GM12878 (cell line): ENCODE data around the gene ANKRD6. TPM values are rescaled to one million over a fixed set of nuclear protein-coding genes. Genes with fewer than 3 reads are reported as not detected.

Experiments used
- ATAC-seq: fragments of 200-7000 bp; cut with Tn5 transposase; 3 replicates; pipeline ENCODE4 v1.9.1; 2020; ENCODE audit warnings: mild to moderate bottlenecking, moderate library complexity
- BruUV-seq: library from RNA; stranded (reverse); fragments of 400-500 nt; replicated peaks from 2 replicates; lab custom pipeline; 2021; lab: Mats Ljungman, UMichigan
- CTCF ChIA-PET: fragments of 300-600 bp; sonication (Branson Sonifier 250); formaldehyde crosslinking; extraction: SDS; loops from one replicate; lab custom pipeline; 2021; ENCODE audit warnings: inconsistent platforms; lab: Yijun Ruan, JAX
- POLR2A ChIA-PET: fragments of 350-600 bp; formaldehyde crosslinking; extraction: SDS; loops from one replicate; lab custom pipeline; 2021; ENCODE audit warnings: inconsistent platforms; lab: Charles Lee
- RAD21 ChIA-PET: fragments of 300-600 bp; sonication (Branson Sonifier 250); formaldehyde crosslinking; loops from one replicate; lab custom pipeline; 2023; ENCODE audit warnings: antibody characterized with exemption; ENCODE audit not compliant: unreplicated experiment; lab: Charles Lee
- SMC1A ChIA-PET: fragments of 300-600 bp; sonication (Branson Sonifier 250); formaldehyde crosslinking; loops from one replicate; lab custom pipeline; 2023; ENCODE audit not compliant: unreplicated experiment, uncharacterized antibody; lab: Charles Lee
- DNase-seq: peaks from one replicate; pipeline ENCODE4 v3.0.0-alpha.2; 2011; ENCODE audit warnings: low read depth, low spot score
- FAIRE-seq: peaks from 3 replicates; lab custom pipeline; 2011; peaks lifted over from hg19 to GRCh38; lab: Jason Lieb, UNC
- H2AFZ ChIP-seq: 2 replicates; pipeline ENCODE4 v1.6.0; 2011; ENCODE audit warnings: low read depth, low read length, control low read depth; ENCODE audit not compliant: control insufficient read depth
- H3K27ac ChIP-seq: 2 replicates; pipeline ENCODE4 v1.5.1; 2011; ENCODE audit warnings: control low read depth; ENCODE audit not compliant: control insufficient read depth, insufficient read depth
- H3K27me3 ChIP-seq, 2 experiments: replicated peaks in 1 of 2; 2 replicates each; pipeline versions ENCODE4 v1.6.0 to v1.6.1; 2011; ENCODE audit warnings: low read length in 1 of 2; ENCODE audit not compliant: control insufficient read depth in 2 of 2, insufficient read depth in 2 of 2
- H3K36me3 ChIP-seq, 2 experiments: 2 replicates each; pipeline ENCODE4 v1.5.1; 2011; ENCODE audit warnings: low read length in 1 of 2; ENCODE audit not compliant: control insufficient read depth in 2 of 2, insufficient read depth in 2 of 2
- H3K4me1 ChIP-seq: 2 replicates; pipeline ENCODE4 v1.6.1; 2011; ENCODE audit warnings: mild to moderate bottlenecking, low read length, moderate library complexity, mixed read lengths; ENCODE audit not compliant: control insufficient read depth, insufficient read depth
- H3K4me2 ChIP-seq: 2 replicates; pipeline ENCODE4 v1.6.0; 2011; ENCODE audit warnings: control low read depth; ENCODE audit not compliant: control insufficient read depth, insufficient read depth
- H3K4me3 ChIP-seq: fragments of 200-600 bp; sonication (generic); 2 replicates; pipeline ENCODE4 v1.5.1; 2016
- H3K79me2 ChIP-seq: 2 replicates; pipeline ENCODE4 v1.6.0; 2011; ENCODE audit warnings: low read length; ENCODE audit not compliant: control insufficient read depth, insufficient read depth
- H3K9ac ChIP-seq: 2 replicates; pipeline ENCODE4 v1.8.0; 2011; ENCODE audit warnings: low read length, control low read depth, mixed read lengths; ENCODE audit not compliant: control insufficient read depth, insufficient read depth
- H3K9me3 ChIP-seq: replicated peaks from 3 replicates; pipeline ENCODE4 v1.5.1; 2011; ENCODE audit warnings: mild to moderate bottlenecking, low read length; ENCODE audit not compliant: control insufficient read depth, insufficient read depth
- H4K20me1 ChIP-seq: 2 replicates; pipeline ENCODE4 v1.6.0; 2011; ENCODE audit not compliant: control insufficient read depth, insufficient read depth
- BHLHE40 ChIP-seq, 2 experiments: fragments of 450-650 bp in 1 of 2; IDR thresholded peaks; 2 replicates each; pipeline ENCODE4 v1.6.1; 2011 to 2017; ENCODE audit warnings: low read depth in 2 of 2, borderline replicate concordance in 1 of 2, improper control_type of control experiment in 1 of 2, low read length in 1 of 2, mild to moderate bottlenecking in 1 of 2
- CBX5 ChIP-seq: sonication (generic); IDR thresholded peaks from 2 replicates; pipeline ENCODE4 v1.6.1; 2016; ENCODE audit warnings: low read depth, moderate library complexity, mild to moderate bottlenecking, inconsistent platforms
- CEBPB ChIP-seq, 2 experiments: fragments of 150-350 bp in 1 of 2; IDR thresholded peaks; 2 replicates each; pipeline ENCODE4 v1.6.1; 2012 to 2014; ENCODE audit warnings: low read depth in 2 of 2, low read length in 2 of 2, borderline replicate concordance in 1 of 2, inconsistent platforms in 1 of 2
- CREB1 ChIP-seq: IDR thresholded peaks from 2 replicates; pipeline ENCODE4 v1.6.1; 2012; ENCODE audit warnings: low read depth, mild to moderate bottlenecking, inconsistent platforms
- ETV6 ChIP-seq, 2 experiments: fragments of 450-650 bp in 1 of 2; IDR thresholded peaks in 1 of 2; conservative IDR thresholded peaks in 1 of 2; 2 replicates each; pipeline ENCODE4 v1.6.1; 2014; ENCODE audit warnings: antibody characterized with exemption in 1 of 2, borderline replicate concordance in 1 of 2, low read depth in 1 of 2, mild to moderate bottlenecking in 1 of 2, moderate library complexity in 1 of 2
- MEF2A ChIP-seq: IDR thresholded peaks from 2 replicates; pipeline ENCODE4 v1.6.1; 2011; ENCODE audit warnings: low read depth, mild to moderate bottlenecking, low read length, moderate library complexity; ENCODE audit not compliant: insufficient read depth
- NR2C1 ChIP-seq: fragments of 450-650 bp; IDR thresholded peaks from 2 replicates; pipeline ENCODE4 v1.6.1; 2017; ENCODE audit warnings: antibody characterized with exemption, mild to moderate bottlenecking, moderate library complexity
- PML ChIP-seq: IDR thresholded peaks from 2 replicates; pipeline ENCODE4 v1.6.1; 2012; ENCODE audit warnings: low read length, inconsistent platforms
- PRDM15 ChIP-seq: fragments of 450-650 bp; formaldehyde crosslinking; IDR thresholded peaks from 2 replicates; pipeline ENCODE4 v1.4.0; 2020; ENCODE audit warnings: mild to moderate bottlenecking, moderate library complexity
- STAT3 ChIP-seq: IDR thresholded peaks from 2 replicates; pipeline ENCODE4 v1.6.1; 2011; ENCODE audit warnings: low read depth, low read length, improper control_type of control experiment
- USF1 ChIP-seq: IDR thresholded peaks from 2 replicates; pipeline ENCODE4 v1.6.1; 2011; ENCODE audit warnings: borderline replicate concordance, low read depth, mild to moderate bottlenecking, moderate library complexity, mixed read lengths, low read length; ENCODE audit not compliant: insufficient read depth; ENCODE audit errors: extremely low read length
- ZBTB40 ChIP-seq: fragments of 450-650 bp; IDR thresholded peaks from 2 replicates; pipeline ENCODE4 v1.6.1; 2016; ENCODE audit warnings: mild to moderate bottlenecking, moderate library complexity, borderline replicate concordance
- WGBS: methylation state at CpG from one replicate; pipeline ENCODE4 v1.1.6; 2016; ENCODE audit warnings: low lambda C conversion rate; ENCODE audit not compliant: insufficient replicate concordance, insufficient coverage; ENCODE audit errors: missing lambda C conversion rate; 5-methylcytosine and 5-hydroxymethylcytosine counted together
- in situ Hi-C: fragments of 300-500 bp; cut with MboI; formaldehyde crosslinking; loops from 9 replicates; pipeline ENCODE4 v1.14.3; 2018; ENCODE audit warnings: mixed read lengths
- intact Hi-C: fragments of 100-400 bp; cut with micrococcal nuclease; formaldehyde crosslinking; loops from one replicate; pipeline ENCODE4 v1.14.2; 2022; ENCODE audit not compliant: unreplicated experiment
- polyA plus RNA-seq, 11 experiments: library from polyadenylated mRNA; depleted of rRNA in 4 of 11; unstranded in 6 of 11; stranded (reverse) in 5 of 11; fragments of >200 nt; fragmentation: Nextera tagmentation in 4 of 11; fragmentation: Illumina TruSeq in 1 of 11; extraction: Ambion mirVana in 4 of 11; extraction: Trizol in 1 of 11; gene quantifications; 1 replicate in 1 of 11; 2 replicates in 10 of 11; pipeline versions ENCODE4 v1.2.1 to v1.2.3, GENCODE V29; 2011 to 2016; ENCODE audit warnings: inconsistent platforms in 2 of 11, missing spikeins in 2 of 11, low read depth in 1 of 11
- total RNA-seq, 4 experiments: library from RNA; depleted of rRNA in 3 of 4; stranded (reverse); fragments of >200 nt in 3 of 4; fragmentation: Illumina TruSeq in 1 of 4; extraction: Trizol in 1 of 4; gene quantifications; 2 replicates each; pipeline versions ENCODE4 v1.2.1 to v1.2.3, GENCODE V29; 2013 to 2021

The ANKRD6 gene
- total and polyA plus RNA-seq, 10 of the 15 experiments (the other 5 are each of a cell fraction or from before 2014, with no cell fraction given), result 0.03 to 0.90 (median 0.38) TPM

- TF ChIP-seq PRDM15 (CRISPR knock-in tag), result no peak
- no peak for TF ChIP-seq PML
- TF ChIP-seq CEBPB (IDR thresholded peaks at IDR 0.05; ENCODE audit: borderline replicate concordance in 1 of 2, low read depth in 2 of 2, low read length in 2 of 2), result no peak
- no peak for TF ChIP-seq CREB1
- no peak for TF ChIP-seq USF1
- no peak for TF ChIP-seq STAT3
- TF ChIP-seq BHLHE40 (IDR thresholded peaks at IDR 0.05; ENCODE audit: borderline replicate concordance in 1 of 2, low read depth in 2 of 2, low read length in 1 of 2), result no peak
Measured at GRCh38 chr6:89483111-89483720, 50.3 kb downstream of the ANKRD6 start (continued).

- no peak for DNase-seq
- Histone ChIP-seq H3K4me2 (no peak overlapping the region), H4K20me1 (no peaks in the 10 kb centered on the region), H3K27ac (no peak overlapping the region), H3K4me3 (no peak overlapping the region), H3K9ac (no peak overlapping the region), H3K9me3 (no peaks in the 10 kb centered on the region), H3K4me1 (no peaks in the 10 kb centered on the region), H2AFZ (no peak overlapping the region), H3K79me2 (no peaks in the 10 kb centered on the region), H3K36me3 (no peaks in the 10 kb centered on the region), H3K27me3 (no peaks in the 10 kb centered on the region)
- WGBS, result 19% methylated on average over 3 of the region's 3 CpGs
- RAD21 ChIA-PET, result no interaction called here
- ATAC-seq, result no peak
- no peak for FAIRE-seq
- SMC1A ChIA-PET, result no interaction called here
- intact Hi-C loops (no loop called here), in situ Hi-C loops (no loop called here)
- CTCF ChIA-PET, result no interaction called here
- POLR2A ChIA-PET, result no interaction called here
- BruUV-seq, result no TSS peak
- TF ChIP-seq ZBTB40, result no peak
- no peak for TF ChIP-seq NR2C1
- no peak for TF ChIP-seq CBX5
- TF ChIP-seq ETV6 (conservative IDR thresholded peaks at IDR 0.05 in 1 of 2, IDR thresholded peaks at IDR 0.05 in 1 of 2; ENCODE audit: borderline replicate concordance in 1 of 2, low read depth in 1 of 2), result no peak
- no peak for TF ChIP-seq MEF2A
Measured at GRCh38 chr6:89485320-89485719, 52.4 kb downstream of the ANKRD6 start.
